ENCODE measurements around the gene FBXO9.

DNA sequence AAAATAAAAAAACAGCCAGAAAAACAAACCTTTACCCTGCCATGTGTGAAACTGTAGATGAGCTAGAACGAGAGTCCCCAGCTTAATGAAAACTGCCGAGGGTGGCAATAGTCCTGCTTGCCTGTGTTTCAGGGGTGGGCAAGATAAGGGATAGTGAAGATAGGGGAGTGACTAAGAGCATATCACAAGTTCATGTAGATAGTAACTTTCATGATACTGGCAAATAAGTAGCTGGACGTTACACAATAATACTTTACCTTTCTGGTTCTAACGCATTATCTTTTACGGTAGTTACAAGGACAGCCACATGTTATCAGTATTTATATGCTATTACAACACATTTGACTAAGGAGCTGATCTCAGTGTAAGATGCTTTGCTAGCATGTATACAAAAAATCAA is 9.3 kb upstream of the FBXO9 start:
- TF ChIP-seq, protein P1, sequence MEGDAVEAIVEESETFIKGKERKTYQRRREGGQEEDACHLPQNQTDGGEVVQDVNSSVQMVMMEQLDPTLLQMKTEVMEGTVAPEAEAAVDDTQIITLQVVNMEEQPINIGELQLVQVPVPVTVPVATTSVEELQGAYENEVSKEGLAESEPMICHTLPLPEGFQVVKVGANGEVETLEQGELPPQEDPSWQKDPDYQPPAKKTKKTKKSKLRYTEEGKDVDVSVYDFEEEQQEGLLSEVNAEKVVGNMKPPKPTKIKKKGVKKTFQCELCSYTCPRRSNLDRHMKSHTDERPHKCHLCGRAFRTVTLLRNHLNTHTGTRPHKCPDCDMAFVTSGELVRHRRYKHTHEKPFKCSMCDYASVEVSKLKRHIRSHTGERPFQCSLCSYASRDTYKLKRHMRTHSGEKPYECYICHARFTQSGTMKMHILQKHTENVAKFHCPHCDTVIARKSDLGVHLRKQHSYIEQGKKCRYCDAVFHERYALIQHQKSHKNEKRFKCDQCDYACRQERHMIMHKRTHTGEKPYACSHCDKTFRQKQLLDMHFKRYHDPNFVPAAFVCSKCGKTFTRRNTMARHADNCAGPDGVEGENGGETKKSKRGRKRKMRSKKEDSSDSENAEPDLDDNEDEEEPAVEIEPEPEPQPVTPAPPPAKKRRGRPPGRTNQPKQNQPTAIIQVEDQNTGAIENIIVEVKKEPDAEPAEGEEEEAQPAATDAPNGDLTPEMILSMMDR (IDR thresholded peaks at IDR 0.05; ENCODE audit: low read depth, low read length, poor library complexity, severe bottlenecking), result no peak
- no peak for TF ChIP-seq EZH2phosphoT487 (IDR thresholded peaks at IDR 0.05; ENCODE audit: borderline replicate concordance, low read length)
